Stromal cell of bone marrow (primary cell): ENCODE results near the gene IMMP2L.

Experiments
- DNase-seq: peaks from one replicate; pipeline ENCODE4 v3.0.0-alpha.2; 2012; ENCODE audit warnings: low read depth

The IMMP2L gene

GRCh38 chr7:111558991-111559390 is 3.3 kb downstream of the IMMP2L start:
- DNase-seq = peak; percentile 4

GRCh38 chr7:111556977-111557376 is 5.3 kb downstream of the IMMP2L start:
- DNase-seq = no peak

- DNase-seq = no peak
Observed at GRCh38 chr7:111554086-111554485, 8.2 kb downstream of the IMMP2L start.

- DNase-seq = no peak
Observed at GRCh38 chr7:111541067-111541466, 21.2 kb downstream of the IMMP2L start.

- no peak for DNase-seq
Observed at GRCh38 chr7:111540199-111540815, 22.0 kb downstream of the IMMP2L start.

- no peak for DNase-seq
Observed at GRCh38 chr7:111537134-111537533, 25.2 kb downstream of the IMMP2L start.

- no peak for DNase-seq
Observed at GRCh38 chr7:111535142-111535870, 27.0 kb downstream of the IMMP2L start.

GRCh38 chr7:111532625-111533024 is 29.7 kb downstream of the IMMP2L start:
- DNase-seq = peak; percentile 14

GRCh38 chr7:111531993-111532392 is 30.3 kb downstream of the IMMP2L start:
- peak; percentile 7 for DNase-seq

- no peak for DNase-seq
Observed at GRCh38 chr7:111530356-111530668, 32.0 kb downstream of the IMMP2L start.

- peak; percentile 43 for DNase-seq
Observed at GRCh38 chr7:111529507-111530355, 32.6 kb downstream of the IMMP2L start.

GRCh38 chr7:111528331-111528730 is 34.0 kb downstream of the IMMP2L start:
- DNase-seq = no peak

- DNase-seq = no peak
Observed at GRCh38 chr7:111527545-111527944, 34.7 kb downstream of the IMMP2L start.

GRCh38 chr7:111525100-111525499 is 37.2 kb downstream of the IMMP2L start:
- DNase-seq = no peak

GRCh38 chr7:111521660-111522059 is 40.6 kb downstream of the IMMP2L start:
- no peak for DNase-seq

- no peak for DNase-seq
Observed at GRCh38 chr7:111518264-111518663, 44.0 kb downstream of the IMMP2L start.

GRCh38 chr7:111517549-111517951 is 44.7 kb downstream of the IMMP2L start:
- no peak for DNase-seq

GRCh38 chr7:111516612-111517011 is 45.7 kb downstream of the IMMP2L start:
- DNase-seq = no peak

- no peak for DNase-seq
Observed at GRCh38 chr7:111513566-111513965, 48.7 kb downstream of the IMMP2L start.

- no peak for DNase-seq
Observed at GRCh38 chr7:111511845-111512244, 50.4 kb downstream of the IMMP2L start.

GRCh38 chr7:111510584-111511378 is 51.5 kb downstream of the IMMP2L start:
- DNase-seq = no peak

- DNase-seq = no peak
Observed at GRCh38 chr7:111510062-111510461, 52.2 kb downstream of the IMMP2L start.
